Mammary epithelial cell (primary cell): Measurements from ENCODE around the gene KLC1.

Experiments used
- EZH2 ChIP-seq: IDR thresholded peaks from 2 replicates; pipeline ENCODE4 v1.6.1; 2012; ENCODE audit warnings: low read length, inconsistent platforms, borderline replicate concordance
- TF ChIP-seq, protein P1 (sequence below), 2 donors: IDR thresholded peaks in 1 of 2; conservative IDR thresholded peaks in 1 of 2; 2 replicates each; pipeline ENCODE4 v1.5.1; 2011 to 2012; ENCODE audit warnings: inconsistent platforms in 2 of 2, low read length in 2 of 2, mild to moderate bottlenecking in 2 of 2, control low read depth in 1 of 2, low read depth in 1 of 2; ENCODE audit not compliant: insufficient read depth in 1 of 2; ENCODE audit errors: extremely low read depth in 1 of 2

DNA sequence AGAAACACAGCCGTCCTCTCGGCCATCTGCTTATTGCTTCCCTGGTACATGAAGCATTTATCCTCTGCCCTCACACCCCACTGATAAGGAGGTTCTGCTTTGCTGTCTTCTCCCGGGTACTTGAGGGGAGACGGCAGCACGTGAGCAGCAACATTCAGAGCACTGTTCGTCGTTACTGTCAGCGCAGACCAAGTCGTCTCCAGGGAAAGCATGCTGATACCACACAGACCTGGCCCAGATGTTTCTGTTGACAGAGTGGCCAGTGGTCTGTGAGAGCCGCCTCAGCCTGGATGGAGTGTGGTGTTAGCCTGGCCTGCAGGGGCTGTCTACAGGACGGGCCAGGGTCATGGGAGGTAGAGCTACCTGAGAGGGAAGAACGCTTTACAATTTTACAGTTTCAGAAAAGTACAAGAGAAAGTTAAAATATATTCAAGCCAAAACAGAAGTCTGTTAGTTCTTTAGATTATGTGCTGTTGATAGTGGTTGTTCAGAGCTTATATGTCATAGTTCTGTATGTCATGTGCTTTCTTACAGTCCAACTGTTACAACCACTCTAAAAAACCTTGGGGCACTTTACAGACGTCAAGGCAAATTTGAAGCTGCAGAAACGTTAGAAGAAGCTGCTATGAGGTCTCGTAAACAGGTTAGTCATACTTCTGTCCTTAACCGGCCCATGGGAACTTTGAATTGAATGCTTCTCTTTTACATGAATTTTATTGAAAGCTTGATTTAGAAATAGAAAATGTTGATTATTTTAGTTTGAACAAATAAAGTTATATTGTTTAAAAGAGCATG, 48.1 kb downstream of the KLC1 start:
- TF ChIP-seq, protein P1, sequence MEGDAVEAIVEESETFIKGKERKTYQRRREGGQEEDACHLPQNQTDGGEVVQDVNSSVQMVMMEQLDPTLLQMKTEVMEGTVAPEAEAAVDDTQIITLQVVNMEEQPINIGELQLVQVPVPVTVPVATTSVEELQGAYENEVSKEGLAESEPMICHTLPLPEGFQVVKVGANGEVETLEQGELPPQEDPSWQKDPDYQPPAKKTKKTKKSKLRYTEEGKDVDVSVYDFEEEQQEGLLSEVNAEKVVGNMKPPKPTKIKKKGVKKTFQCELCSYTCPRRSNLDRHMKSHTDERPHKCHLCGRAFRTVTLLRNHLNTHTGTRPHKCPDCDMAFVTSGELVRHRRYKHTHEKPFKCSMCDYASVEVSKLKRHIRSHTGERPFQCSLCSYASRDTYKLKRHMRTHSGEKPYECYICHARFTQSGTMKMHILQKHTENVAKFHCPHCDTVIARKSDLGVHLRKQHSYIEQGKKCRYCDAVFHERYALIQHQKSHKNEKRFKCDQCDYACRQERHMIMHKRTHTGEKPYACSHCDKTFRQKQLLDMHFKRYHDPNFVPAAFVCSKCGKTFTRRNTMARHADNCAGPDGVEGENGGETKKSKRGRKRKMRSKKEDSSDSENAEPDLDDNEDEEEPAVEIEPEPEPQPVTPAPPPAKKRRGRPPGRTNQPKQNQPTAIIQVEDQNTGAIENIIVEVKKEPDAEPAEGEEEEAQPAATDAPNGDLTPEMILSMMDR (conservative IDR thresholded peaks at IDR 0.05 in 1 of 2, IDR thresholded peaks at IDR 0.05 in 1 of 2; ENCODE audit: extremely low read depth in 1 of 2, insufficient read depth in 1 of 2, low read depth in 1 of 2, low read length in 2 of 2) = no peak
- TF ChIP-seq EZH2 = no peak
